Measurements from ENCODE around the gene KRTAP13-1.

KRTAP13-1 gene

GRCh38 chr21:30395731-30396130, at the start of gene KRTAP13-1:
TSS of gene KRTAP13-1 (plus strand) at chr21:30396031. CDS start at chr21:30396087, 56 bp downstream.
- DNase-seq: no peak

DNA sequence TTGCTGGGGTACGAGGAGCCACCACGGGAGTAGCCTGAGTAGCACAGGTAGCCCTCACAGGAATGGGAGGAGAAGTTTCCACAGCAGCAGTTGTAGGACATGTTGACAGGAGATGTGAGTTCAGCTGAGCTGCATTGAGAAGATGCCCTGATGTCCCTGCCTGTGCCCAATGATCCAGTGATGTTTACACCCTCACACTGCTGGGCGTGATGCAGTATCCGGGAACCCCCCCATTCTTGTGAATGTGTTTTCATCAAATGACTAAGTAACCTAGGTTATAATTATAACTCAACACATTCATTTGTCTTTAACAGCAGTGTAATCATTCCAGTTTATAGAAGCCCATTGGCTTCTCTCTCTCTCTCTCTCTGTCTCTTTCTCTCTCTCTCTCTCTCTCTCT, 47.3 kb upstream of the KRTAP13-1 start, which contains the start of gene KRTAP23-1:
TSS of gene KRTAP23-1 (minus strand) at position 101 of the 400 bp plus-strand sequence. CDS start at position 101, 0 bp downstream.
- DNase-seq: no peak

DNA sequence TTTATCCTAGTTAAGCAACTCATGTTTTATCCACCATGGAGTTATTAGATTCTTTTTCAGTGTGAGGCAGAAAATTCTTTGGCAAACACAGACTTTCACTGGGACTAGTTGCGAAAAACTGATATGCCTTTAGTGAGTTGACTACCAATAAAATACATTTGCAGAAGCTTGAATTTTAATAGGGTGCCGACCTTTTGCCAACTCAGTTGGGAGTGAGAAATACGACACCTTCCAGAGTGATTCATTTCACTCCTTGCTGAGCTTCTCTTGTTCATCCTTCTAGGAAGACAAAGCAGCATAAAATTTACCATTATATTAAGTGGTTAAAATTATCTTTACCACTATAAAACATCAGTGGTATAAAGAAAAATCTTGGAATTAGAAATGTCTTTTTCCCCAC, 46.3 kb upstream of the KRTAP13-1 start:
- no peak for DNase-seq

DNA sequence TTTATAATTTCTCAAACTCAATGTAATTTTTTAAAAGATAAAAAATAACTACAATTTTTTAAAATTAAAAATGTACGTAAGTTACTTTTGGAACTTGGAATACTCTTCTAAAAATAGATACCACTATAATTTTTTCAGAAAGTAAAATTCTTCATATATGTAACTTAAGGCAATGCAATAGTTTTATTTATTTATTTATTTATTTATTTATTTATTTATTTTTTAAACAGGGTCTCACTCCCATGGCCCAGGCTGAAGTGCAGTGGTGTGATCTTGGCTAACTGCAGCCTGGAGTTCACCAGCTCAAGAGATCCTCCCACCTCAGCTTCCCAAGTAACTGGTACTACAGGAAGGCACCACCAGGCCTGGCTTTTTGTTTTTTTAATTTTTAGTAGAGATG, 44.3 kb upstream of the KRTAP13-1 start:
- DNase-seq: no peak

DNA sequence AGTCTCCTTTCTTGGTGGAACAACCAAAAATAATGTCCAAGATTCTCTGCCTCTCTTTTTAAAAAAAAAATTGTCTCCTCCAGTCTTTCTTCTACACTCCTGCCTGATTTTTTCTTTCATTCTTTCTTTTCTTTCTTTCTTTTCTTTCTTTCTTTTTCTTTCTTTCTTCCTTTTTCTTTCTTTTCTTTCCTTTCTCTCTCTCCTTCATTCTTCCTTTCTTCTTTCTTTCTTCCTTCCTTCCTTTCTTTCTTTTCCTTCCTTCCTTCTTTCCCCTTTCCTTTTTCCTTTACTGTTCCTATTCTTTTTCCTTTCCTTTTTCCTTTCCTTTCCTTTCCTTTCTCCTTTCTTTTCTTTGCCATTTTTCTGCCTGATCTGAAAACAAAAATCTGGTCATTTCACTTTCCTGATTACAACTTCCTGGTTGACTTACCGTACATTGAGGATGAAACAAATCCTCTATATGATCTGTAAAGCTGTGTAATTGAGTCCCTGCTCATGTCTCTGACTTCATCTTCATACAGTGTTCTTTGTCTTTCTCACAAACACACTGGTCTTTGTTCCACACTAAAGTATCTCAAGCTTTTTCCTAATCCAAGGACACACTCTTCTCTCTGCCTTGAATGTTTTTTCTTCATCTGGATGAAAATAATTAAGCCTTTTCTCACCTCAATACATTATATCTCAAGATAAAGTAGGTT, 41.4 kb upstream of the KRTAP13-1 start:
- no peak for DNase-seq

GRCh38 chr21:30355906-30356305, 39.9 kb upstream of the KRTAP13-1 start:
- DNase-seq: no peak

DNA sequence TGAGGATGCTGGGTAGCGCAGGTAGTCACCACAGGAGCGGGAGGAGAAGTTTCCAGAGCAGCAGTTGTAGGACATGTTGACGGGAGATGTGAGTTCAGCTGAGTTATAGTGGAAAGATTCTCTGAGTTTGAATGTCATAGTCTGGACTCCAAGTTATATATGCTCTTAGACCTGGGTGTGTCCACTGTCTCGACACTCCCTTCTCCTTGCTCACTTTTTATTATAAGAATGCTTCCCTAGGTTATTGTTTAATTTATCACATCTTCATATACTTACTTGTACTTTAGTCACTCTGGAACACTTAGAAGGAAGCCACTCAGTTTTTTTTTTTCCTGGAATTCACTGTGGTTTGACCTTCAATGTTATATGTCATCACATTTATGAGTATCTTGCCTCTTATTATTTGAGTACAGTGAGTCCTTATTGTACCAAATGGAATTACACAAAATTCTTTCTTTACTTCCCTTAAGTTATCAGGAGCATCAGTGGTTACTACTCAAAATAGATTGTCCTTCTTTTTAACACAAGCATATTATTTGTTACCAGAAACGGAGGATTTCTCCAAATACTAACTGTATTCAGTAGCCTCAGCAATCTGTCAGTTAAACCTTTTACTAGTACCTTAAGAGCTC, 23.6 kb upstream of the KRTAP13-1 start, which contains the start of gene KRTAP13-2:
TSS of gene KRTAP13-2 (minus strand) at position 133 of the 632 bp plus-strand sequence. CDS start at position 75, 58 bp downstream.
- no peak for DNase-seq

DNA sequence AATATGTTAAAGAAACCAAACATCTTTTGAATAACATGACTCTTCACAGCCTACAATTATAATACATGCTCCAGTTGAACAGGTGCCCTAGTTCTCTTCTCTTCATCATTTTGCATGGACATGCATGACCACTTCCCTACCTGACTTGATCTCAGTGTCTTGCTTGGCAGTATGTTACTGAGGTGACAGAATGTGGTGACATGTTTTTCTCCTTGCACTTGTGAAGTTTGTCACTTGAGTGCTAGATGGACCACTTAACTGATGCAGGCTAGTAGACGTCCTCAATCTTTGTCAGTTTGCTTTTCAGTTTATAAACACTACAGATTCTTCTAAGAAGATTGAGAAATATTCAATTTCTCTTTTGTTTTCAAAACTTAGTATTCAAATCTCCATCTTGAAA, 13.6 kb upstream of the KRTAP13-1 start:
- no peak for DNase-seq

DNA sequence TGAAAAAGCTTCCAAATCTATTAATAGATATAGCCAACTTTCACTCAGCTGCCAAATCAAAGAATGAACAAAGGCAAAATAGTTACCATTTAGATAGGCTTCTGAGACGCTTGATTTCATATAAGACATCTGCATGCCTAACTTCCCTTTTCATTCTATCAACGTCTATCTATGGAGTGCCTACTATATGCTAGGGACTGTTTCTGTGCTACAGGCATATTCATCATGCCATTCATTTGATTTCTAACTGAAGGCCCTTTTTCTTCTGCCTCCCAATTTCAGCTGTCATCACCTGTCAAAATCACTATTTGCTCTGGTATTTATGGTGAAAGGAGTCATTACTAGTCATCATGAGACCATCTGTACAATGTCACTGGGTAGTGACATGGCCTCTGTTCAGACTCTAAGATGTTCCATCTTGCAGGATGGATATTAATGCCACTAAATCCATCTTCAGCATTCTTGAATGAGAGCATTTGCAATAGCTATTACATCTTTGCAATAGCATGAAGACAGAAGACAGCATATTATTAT, 4.3 kb upstream of the KRTAP13-1 start:
- DNase-seq: no peak

GRCh38 chr21:30408782-30409494, 13.1 kb downstream of the KRTAP13-1 start:
- DNase-seq: peak; percentile 16

DNA sequence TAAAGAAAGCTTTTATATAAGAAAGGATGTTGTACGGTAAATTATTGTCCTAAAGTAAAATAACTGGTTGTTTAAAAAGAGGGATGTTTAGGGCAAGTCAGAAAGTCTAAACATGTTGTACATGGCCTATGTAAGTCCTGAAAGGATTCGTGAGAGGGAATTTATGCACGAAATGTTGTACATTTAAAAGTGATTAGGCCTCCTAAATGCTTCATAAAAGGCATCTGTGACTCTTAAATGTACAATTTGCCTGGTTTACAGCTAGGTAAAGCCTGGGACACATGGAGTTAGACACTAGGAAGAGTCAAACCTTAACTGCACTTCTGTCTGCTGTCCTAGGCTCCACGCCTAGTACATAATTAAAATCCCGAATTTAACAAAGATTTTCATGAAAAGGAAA, 20.2 kb downstream of the KRTAP13-1 start:
- no peak for DNase-seq

GRCh38 chr21:30425826-30426225, 30.0 kb downstream of the KRTAP13-1 start, which contains the start of gene KRTAP13-3:
TSS of gene KRTAP13-3 (minus strand) at chr21:30425926. CDS start at chr21:30425912, 14 bp downstream.
- DNase-seq: no peak

DNA sequence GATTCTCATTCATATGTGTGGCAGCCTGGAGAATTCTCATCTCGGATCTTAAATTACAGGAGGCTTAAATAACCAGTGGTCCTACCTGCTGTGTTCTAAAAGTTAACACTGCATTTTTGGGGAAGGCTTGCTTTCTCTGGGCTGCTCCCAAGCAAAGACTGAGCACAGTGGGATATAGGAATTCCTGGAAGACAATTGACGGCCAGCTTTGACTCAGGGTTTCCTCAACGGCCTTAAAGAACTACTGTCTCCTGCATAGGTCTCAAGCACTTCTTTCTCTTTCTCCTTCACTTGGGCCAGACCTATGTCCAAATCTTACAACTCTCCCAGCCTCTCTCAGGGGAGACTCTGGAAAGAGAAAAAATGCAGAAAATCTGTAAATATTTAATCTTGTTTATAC, 30.9 kb downstream of the KRTAP13-1 start:
- no peak for DNase-seq

DNA sequence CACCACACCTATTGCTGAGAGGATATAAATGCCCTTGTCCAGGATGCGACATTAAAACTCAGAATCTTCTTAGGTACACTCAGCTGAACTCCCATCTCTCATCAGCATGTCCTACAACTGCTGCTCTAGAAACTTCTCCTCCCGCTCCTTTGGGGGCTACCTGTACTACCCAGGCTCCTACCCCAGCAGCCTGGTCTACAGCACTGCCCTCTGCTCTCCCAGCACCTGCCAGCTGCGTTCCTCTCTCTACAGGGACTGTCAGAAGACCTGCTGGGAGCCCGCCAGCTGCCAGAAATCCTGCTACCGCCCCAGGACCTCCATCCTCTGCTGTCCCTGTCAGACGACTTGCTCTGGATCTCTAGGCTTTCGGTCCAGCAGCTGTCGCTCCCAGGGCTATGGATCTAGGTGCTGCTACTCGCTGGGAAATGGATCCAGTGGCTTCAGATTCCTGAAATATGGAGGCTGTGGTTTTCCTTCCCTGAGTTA, 34.4 kb downstream of the KRTAP13-1 start, which contains the start of gene KRTAP13-4:
TSS of gene KRTAP13-4 (plus strand) at position 51 of the 486 bp plus-strand sequence. CDS start at position 107, 56 bp downstream.
- no peak for DNase-seq

DNA sequence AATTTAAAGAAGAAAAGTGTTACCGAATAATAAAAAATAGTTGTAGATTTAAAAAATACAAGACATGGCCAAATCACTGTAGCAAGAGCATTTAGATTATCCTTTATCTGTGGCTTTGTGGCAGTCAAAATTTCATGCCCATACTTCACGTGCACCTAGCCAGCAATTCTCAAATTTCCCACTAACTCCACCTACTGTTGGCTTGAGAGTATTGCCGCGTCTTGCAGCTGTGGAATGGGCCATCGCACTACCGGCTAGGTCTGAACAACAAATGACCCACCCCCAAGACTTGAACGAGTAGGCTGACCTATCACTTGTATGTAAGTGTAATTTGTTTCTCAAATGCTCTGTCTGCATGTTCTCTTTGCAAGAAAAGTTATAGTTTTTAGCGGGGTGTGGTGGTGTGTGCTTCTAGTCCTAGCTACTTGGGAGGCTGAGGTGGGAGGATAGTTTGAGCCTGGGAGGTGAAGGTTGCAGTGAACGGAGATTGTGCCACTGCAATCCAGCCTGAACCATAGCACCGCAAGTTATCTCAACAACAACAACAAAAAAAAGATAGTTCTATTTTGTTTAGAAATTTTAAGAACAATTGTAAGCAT, 38.3 kb downstream of the KRTAP13-1 start:
- DNase-seq: peak; percentile 5

- no peak for DNase-seq
Observed at GRCh38 chr21:30437010-30437565, 41.3 kb downstream of the KRTAP13-1 start.

GRCh38 chr21:30439975-30440374, 44.1 kb downstream of the KRTAP13-1 start, which contains the start of gene KRTAP15-1:
TSS of gene KRTAP15-1 (plus strand) at chr21:30440275. CDS start at chr21:30440328, 53 bp downstream.
- DNase-seq: no peak

DNA sequence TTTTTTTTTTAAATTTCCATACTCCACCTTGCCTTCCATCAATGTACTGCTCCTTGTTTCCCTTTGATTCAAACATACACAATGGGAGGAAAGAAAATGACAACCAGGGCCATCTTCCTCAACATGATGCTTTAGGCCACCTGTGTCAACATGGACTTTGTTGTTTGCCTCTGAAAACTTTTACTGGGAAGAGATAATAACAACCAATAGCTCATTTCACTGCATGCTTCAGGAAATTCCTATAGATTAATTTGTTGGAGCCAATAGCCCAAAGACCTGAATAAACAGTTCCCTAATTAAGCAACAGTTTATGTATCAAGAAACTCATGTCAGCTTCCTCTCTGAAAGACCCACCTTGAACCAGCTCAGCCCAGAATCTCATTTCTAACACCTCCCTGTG, 47.4 kb downstream of the KRTAP13-1 start:
- no peak for DNase-seq

- no peak for DNase-seq
Observed at GRCh38 chr21:30444204-30444603, 48.4 kb downstream of the KRTAP13-1 start.
